ENCODE data around the gene POU2AF1.

DNA sequence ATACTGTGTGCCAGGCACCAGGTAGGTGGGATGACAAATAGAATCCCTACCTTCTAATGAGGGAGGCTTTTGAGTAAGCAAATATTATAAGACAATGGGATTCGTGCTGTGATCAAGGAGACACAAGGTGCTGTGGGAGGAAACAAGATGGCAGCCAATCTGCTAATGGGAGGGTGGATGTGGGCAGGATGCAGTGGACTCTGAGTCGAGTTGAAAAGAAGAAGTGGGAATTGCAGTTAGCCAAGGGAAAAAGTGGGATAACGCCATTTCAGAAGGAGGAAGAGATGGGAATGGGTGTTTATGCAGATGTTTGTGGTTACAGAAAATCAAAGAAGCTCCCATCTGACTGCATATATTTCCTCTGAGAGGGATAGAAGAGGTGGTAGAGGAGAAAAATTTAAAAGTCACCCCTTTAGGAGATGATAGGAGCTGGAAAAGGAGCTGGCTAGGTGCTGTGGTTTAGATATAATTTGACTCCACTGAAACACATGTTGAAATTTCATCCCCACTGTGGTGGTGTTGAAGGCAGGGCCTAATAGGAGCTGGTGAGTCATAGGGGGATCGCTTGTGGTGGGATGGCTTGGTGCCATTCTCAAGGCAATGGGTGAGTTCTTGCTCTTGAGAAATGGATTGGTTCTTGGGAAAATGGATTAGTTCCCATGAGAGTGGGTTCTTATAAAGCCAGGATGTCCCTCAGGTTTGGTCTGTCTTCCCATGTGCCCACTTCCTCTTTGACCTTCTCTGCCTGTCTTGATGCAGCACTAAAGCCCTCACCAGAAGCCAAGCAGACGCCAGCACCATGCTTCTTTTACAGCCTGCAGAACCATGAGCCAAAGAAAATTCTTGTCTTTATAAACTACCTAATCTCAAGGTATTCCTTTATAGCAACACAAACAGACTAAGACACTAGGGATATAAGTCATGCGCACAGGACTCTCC is 30.0 kb upstream of the POU2AF1 start:
- TF ChIP-seq, protein P1, sequence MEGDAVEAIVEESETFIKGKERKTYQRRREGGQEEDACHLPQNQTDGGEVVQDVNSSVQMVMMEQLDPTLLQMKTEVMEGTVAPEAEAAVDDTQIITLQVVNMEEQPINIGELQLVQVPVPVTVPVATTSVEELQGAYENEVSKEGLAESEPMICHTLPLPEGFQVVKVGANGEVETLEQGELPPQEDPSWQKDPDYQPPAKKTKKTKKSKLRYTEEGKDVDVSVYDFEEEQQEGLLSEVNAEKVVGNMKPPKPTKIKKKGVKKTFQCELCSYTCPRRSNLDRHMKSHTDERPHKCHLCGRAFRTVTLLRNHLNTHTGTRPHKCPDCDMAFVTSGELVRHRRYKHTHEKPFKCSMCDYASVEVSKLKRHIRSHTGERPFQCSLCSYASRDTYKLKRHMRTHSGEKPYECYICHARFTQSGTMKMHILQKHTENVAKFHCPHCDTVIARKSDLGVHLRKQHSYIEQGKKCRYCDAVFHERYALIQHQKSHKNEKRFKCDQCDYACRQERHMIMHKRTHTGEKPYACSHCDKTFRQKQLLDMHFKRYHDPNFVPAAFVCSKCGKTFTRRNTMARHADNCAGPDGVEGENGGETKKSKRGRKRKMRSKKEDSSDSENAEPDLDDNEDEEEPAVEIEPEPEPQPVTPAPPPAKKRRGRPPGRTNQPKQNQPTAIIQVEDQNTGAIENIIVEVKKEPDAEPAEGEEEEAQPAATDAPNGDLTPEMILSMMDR (IDR thresholded peaks at IDR 0.05): no peak
- no peak for TF ChIP-seq EP300 (IDR thresholded peaks at IDR 0.05)
